Muscle of back (tissue), 13 donors: ENCODE results near the gene ATP1B3. TPM values are rescaled to one million over a fixed set of nuclear protein-coding genes. Genes with fewer than 3 reads are reported as not detected.
"Not testable (repeated sequence)": the region's sequence is repeated elsewhere in the genome, so short reads cannot be mapped to it uniquely, and the experiment has no call there.

Experiments used
- DNase-seq, 3 donors: peaks; one replicate each; pipeline versions ENCODE4 v3.0.0 to v3.0.0-alpha.2; 2013
- long read RNA-seq, 9 donors: transcript quantifications; one replicate each; lab custom pipeline, GENCODE V29; 2026
- polyA plus RNA-seq, 10 donors: library from polyadenylated mRNA; unstranded; fragments of 120-200 nt; gene quantifications; one replicate each; pipeline ENCODE4 v1.2.1, GENCODE V29; 2013; ENCODE audit not compliant: insufficient read length in 10 of 10

Gene ATP1B3
- polyA plus RNA-seq, result 100 to 1,000 TPM in 4 of 10 donors, 10 to 100 TPM in 6; 62.6 to 130 (median 96.4) TPM
- long read RNA-seq, donor 1, transcript ATP1B3-201 (7 exons, 1,811 nt), result major isoform, 19 of 25 reads
- long read RNA-seq, donor 1, partial matches to known transcripts, result 5 of 25 reads
- long read RNA-seq, donor 1, other reads (novel, unspliced or antisense), result 0 of 25 reads
- long read RNA-seq, donor 2, transcript ATP1B3-201 (7 exons, 1,811 nt), result major isoform, 13 of 23 reads
- long read RNA-seq, donor 2, partial matches to known transcripts, result 8 of 23 reads
- long read RNA-seq, donor 2, other reads (novel, unspliced or antisense), result 0 of 23 reads
- long read RNA-seq, donor 3, result 0 reads
- long read RNA-seq, donor 4, transcript ATP1B3-201 (7 exons, 1,811 nt), result major isoform, 9 of 37 reads
- long read RNA-seq, donor 4, partial matches to known transcripts, result 27 of 37 reads
- long read RNA-seq, donor 4, other reads (novel, unspliced or antisense), result 0 of 37 reads
- long read RNA-seq, donor 5, transcript ATP1B3-201 (7 exons, 1,811 nt), result major isoform, 27 of 41 reads
- long read RNA-seq, donor 5, partial matches to known transcripts, result 9 of 41 reads
- long read RNA-seq, donor 5, other reads (novel, unspliced or antisense), result 0 of 41 reads
- long read RNA-seq, donor 6, transcript ATP1B3-201 (7 exons, 1,811 nt), result major isoform, 30 of 41 reads
- long read RNA-seq, donor 6, partial matches to known transcripts, result 7 of 41 reads
- long read RNA-seq, donor 6, other reads (novel, unspliced or antisense), result 0 of 41 reads
- long read RNA-seq, donor 7, transcript ATP1B3-201 (7 exons, 1,811 nt), result major isoform, 9 of 18 reads
- long read RNA-seq, donor 7, partial matches to known transcripts, result 7 of 18 reads
- long read RNA-seq, donor 7, other reads (novel, unspliced or antisense), result 0 of 18 reads
- long read RNA-seq, donor 8, transcript ATP1B3-201 (7 exons, 1,811 nt), result major isoform, 19 of 29 reads
- long read RNA-seq, donor 8, partial matches to known transcripts, result 10 of 29 reads
- long read RNA-seq, donor 8, other reads (novel, unspliced or antisense), result 0 of 29 reads
- long read RNA-seq, donor 9, partial matches to known transcripts, result 0 of 2 reads
- long read RNA-seq, donor 9, other reads (novel, unspliced or antisense), result 0 of 2 reads

- peak; percentile 82 to 94 (median 91) for DNase-seq
Measured at GRCh38 chr3:141876381-141876890, at the start of gene ATP1B3. Gene ATP1B3 (plus strand): TSS chr3:141876643. CDS start chr3:141876802, 159 bp downstream.

DNA sequence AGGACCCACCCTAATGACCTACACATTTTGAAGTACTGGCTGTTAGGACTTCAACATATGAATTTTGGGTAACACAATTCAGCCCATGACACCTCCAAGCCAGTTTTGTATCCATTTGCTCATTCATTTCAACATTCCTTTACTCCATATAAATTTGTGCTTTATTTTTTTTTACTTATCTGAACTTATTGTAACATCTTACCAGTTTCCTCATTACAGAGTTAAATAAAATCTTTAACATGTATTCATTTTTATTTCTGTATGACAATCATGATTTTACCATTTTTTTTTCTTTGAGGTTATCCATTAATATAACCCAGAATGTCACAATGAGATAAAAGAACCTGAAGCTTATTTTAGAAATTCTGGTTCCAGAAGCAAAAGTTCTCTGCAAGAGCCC, 48.0 kb upstream of the ATP1B3 start:
- no peak for DNase-seq

GRCh38 chr3:141828890-141829289, 47.6 kb upstream of the ATP1B3 start:
- peak; percentile 25 to 66 (median 55) for DNase-seq

DNA sequence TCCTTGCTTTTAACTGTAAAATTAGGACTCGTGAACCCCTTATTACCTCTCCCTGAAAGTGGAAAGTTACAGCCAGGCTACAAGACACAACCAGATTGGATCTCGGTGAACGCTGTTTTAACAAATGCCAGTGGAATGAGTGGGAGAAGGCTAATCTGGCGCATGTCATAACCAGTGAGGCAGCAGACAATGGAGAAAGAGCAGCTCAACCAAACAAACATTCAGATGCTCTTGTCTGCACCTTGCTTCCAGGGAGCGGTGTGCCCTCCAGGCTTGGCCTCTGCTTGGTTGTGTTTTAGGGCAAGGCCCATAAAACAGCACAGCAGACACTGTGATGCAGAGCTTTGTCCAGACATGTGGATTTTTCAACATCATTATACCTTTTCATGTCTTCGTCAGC, 45.9 kb upstream of the ATP1B3 start:
- no peak for DNase-seq

- no peak for DNase-seq
Measured at GRCh38 chr3:141834292-141834691, 42.2 kb upstream of the ATP1B3 start.

- DNase-seq, result no peak
Measured at GRCh38 chr3:141835557-141836229, 40.8 kb upstream of the ATP1B3 start.

- no peak for DNase-seq
Measured at GRCh38 chr3:141839389-141839788, 37.1 kb upstream of the ATP1B3 start.

DNA sequence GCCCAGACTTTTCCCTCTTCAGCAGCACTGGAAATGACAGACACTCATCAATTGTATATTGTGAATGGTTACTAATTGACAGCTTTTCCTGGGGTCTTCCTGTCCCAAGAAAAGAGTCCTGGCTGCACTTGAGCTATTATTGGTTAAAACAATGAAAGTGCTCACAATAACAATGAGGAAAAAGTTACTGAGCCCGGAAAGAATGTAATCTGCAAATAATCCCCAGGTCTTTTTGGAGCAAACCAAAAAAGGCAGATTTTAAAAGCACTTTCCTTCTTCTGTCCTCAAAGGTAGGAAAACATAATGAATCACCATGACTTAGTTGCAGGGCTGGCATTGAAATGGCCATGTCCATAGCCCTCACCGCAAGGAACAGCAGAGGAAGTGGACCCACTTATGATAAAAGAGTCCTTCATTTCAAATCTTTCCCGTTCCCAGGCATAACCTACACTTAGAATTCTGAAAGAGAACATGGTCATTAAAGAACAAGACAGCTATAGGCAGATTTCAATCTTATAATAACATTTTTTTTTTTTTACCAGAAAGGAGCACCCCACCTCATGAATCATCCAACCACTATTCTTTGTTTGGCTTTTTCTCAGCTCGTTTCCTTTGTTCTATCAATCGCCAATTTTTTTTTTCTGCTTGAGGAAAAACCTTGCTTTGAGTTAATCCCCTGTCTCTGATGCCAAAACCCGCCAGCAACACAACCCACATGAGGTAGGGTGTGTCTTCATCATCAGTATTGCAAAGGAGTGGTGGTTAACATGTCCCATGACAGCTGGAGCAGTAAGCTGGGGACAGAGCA, 35.5 kb upstream of the ATP1B3 start:
- DNase-seq, result no peak

- DNase-seq, result no peak
Measured at GRCh38 chr3:141844108-141844507, 32.3 kb upstream of the ATP1B3 start.

DNA sequence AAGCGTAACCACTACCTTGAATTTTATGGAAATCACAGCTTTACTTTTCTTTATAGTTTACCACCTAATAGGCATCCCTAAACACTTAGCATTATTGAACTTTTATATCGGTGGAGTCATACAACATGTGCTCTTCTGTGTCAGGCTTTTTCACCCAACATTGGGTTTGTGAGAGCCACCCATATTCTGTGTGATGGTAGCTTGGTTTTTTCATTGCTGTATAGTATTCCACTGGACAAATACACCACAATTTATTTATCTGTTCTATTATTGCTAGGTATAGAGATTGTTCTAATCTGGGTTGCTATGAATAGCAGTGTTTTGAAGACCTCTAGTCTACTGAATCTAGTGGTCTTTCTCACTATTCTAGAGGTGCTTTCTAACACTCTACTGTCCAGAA, 31.6 kb upstream of the ATP1B3 start:
- no peak for DNase-seq

- DNase-seq, result no peak
Measured at GRCh38 chr3:141845407-141846049, 30.9 kb upstream of the ATP1B3 start.

- no peak for DNase-seq
Measured at GRCh38 chr3:141846050-141846433, 30.4 kb upstream of the ATP1B3 start.

DNA sequence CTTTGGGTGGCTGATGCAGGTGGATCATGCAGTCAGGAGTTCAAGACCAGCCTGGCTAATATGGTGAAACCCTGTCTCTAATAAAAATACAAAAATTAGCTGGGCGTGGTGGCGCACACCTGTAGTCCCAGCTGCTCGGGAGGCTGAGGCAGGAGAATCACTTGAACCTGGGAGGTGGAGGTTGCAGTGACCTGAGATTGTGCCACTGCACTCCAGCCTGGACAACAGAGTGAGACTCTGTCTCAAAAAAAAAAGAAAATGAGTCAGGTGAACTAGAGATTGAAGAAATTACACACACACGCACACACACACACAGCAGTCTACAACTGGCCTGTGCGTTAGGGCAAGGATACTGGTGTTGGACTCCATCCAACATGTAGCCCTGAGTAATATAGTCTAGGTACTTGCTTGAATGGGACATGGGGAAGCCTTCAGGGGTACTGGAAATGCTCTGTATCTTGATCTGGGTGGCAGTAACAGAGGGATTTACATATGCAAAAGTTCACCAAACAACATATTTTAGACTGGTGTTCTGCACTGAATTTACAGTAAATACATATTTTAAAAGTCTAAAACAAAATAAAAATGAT, 28.2 kb upstream of the ATP1B3 start:
- DNase-seq, result not testable (repeated sequence)

DNA sequence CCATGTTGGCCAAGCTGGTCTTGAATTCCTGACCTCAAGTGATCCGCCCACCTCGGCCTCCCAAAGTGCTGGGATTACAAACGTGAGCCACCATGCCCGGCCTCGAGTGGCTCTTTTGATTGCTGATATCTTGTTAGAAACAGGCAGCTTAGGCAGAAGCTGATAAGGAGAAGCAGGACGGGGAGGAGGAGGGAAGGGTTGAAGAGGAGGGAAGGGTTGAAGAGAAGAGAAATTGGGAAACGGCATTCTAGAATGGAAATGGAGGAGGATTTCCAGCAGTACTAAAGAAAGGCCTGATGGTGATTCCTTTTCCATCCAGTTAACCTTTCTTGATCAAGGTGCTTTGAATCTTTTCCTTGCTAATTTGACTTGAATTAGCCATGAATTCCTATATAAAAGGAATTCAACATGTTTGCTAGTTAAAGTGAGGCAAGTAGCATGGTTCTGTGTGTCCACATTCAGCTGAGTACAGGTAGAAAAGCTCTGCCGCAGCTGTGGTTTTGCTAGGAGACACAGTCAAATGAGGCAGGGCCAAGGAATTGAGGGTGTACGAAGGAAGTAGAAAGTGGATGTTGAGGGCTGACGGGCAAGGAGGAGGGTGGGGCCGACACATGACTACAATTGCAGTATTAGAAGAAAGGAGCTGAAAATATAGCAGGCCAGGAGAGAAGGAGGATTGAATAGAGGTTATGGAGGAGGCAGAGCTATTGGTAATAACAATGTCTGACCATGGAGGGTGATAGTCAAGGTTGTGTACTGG, 27.2 kb upstream of the ATP1B3 start:
- no peak for DNase-seq

DNA sequence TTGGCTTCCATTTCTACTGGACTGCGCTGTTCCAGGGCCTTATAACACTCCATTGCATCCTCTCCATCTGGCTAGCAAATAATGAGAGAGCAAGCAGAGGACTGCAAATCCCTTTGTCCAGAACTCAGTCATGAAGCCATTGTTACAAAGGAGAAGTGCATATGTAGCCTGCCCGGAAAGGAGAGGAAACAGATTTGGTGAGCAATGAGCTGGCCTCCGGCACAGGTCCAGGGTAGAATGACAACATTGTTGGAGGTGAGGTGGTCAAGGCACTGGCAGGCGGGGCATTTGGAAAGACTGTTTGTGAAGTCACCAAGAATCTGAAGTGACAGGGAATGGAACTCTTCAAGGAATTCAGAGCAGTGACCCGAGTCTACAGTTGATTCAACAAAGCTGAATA, 25.0 kb upstream of the ATP1B3 start:
- no peak for DNase-seq

DNA sequence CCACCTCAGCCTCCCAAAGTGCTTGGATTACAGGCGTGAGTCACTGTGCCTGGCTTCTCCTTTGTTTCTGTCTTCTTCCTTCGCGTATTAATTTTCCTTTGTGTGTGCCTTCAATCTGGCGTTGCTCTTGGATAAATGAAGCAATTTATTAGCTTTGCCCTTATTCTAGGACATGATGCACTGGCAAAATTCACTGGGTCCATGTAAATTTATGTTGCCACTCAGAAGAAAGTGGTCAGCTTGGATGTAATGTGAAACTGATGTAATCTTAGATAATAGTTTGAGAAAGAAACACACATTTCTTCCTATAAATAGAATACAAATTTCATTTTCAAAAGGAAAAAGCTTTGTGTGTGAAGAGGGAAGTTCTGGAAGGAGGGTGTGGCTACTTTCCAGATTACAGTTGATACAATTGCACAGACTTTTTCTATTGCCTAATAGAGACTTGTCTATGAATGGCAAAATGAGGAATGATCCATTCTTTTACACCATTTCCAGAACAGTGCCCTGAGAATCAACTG, 23.3 kb upstream of the ATP1B3 start:
- DNase-seq, result no peak

DNA sequence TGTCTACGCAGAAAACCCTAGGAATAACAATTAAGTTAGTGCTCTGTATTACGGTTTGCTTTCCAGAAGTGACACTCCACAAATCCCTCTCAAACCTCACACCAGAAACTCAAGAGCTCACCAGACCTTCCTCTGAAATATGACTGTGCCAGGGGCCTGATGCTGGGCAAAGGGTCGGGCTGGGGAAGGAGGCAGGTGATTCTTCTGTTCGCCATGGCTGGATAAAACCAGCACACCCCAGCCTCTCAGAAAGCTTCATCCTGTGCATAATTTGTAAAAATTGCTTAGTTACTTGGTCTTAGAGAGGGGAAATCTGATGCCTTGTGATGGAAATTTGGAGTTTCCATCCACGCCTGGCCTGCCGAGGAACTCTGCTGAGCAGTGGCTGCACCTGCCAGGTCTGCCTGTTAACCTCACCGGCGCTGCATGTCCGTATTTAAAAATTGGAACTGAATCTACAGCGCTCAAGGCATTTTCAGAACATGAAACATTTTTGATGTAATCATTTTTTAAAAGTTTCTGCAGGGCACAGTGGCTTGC, 22.7 kb upstream of the ATP1B3 start:
- no peak for DNase-seq

GRCh38 chr3:141854599-141854998, 21.8 kb upstream of the ATP1B3 start:
- no peak for DNase-seq
